GM06990 (cell line): ENCODE data around the gene TUBB4B.

ENCODE experiments used
- DNase-seq: peaks from one replicate; pipeline ENCODE4 v3.0.0-alpha.2; 2011; ENCODE audit not compliant: insufficient read length; ENCODE audit errors: extremely low read depth
- H3K27me3 ChIP-seq: replicated peaks from 2 replicates; pipeline ENCODE4 v1.6.0; 2011; ENCODE audit warnings: low read length; ENCODE audit not compliant: control insufficient read depth, insufficient read depth
- H3K36me3 ChIP-seq: 2 replicates; pipeline ENCODE4 v1.5.1; 2011; ENCODE audit warnings: low read length; ENCODE audit not compliant: control insufficient read depth, insufficient read depth
- H3K4me3 ChIP-seq: replicated peaks from 2 replicates; pipeline ENCODE4 v1.5.1; 2011; ENCODE audit warnings: low read depth, mild to moderate bottlenecking, control low read depth, low read length
- TF ChIP-seq, protein P1 (sequence below): IDR thresholded peaks from 2 replicates; pipeline ENCODE4 v1.5.1; 2011; ENCODE audit warnings: low read length, control low read depth, mild to moderate bottlenecking, inconsistent platforms; ENCODE audit not compliant: insufficient read depth, poor library complexity, severe bottlenecking

Gene TUBB4B

GRCh38 chr9:137267933-137268355, 26.9 kb downstream of the TUBB4B start:
- TF ChIP-seq, protein P1, sequence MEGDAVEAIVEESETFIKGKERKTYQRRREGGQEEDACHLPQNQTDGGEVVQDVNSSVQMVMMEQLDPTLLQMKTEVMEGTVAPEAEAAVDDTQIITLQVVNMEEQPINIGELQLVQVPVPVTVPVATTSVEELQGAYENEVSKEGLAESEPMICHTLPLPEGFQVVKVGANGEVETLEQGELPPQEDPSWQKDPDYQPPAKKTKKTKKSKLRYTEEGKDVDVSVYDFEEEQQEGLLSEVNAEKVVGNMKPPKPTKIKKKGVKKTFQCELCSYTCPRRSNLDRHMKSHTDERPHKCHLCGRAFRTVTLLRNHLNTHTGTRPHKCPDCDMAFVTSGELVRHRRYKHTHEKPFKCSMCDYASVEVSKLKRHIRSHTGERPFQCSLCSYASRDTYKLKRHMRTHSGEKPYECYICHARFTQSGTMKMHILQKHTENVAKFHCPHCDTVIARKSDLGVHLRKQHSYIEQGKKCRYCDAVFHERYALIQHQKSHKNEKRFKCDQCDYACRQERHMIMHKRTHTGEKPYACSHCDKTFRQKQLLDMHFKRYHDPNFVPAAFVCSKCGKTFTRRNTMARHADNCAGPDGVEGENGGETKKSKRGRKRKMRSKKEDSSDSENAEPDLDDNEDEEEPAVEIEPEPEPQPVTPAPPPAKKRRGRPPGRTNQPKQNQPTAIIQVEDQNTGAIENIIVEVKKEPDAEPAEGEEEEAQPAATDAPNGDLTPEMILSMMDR = no peak
- Histone ChIP-seq H3K4me3 (peak overlapping the region; percentile 38), H3K27me3 (no peaks in the 10 kb centered on the region), H3K36me3 (peaks cover 32% of the 10 kb centered on the region)
- peak; percentile 56 for DNase-seq

- DNase-seq = no peak
- Histone ChIP-seq H3K27me3 (no peaks in the 10 kb centered on the region), H3K36me3 (peaks cover 34% of the 10 kb centered on the region), H3K4me3 (peak overlapping the region; percentile 48)
- TF ChIP-seq, protein P1 = no peak
These were observed 27.6 kb downstream of the TUBB4B start for GRCh38 chr9:137268538-137269201.

- Histone ChIP-seq H3K4me3 (peak overlapping the region; percentile 48), H3K27me3 (no peaks in the 10 kb centered on the region), H3K36me3 (peaks cover 34% of the 10 kb centered on the region)
- DNase-seq = peak; percentile 37
- TF ChIP-seq, protein P1 = no peak
These were observed 28.2 kb downstream of the TUBB4B start for GRCh38 chr9:137269231-137269772.

DNA sequence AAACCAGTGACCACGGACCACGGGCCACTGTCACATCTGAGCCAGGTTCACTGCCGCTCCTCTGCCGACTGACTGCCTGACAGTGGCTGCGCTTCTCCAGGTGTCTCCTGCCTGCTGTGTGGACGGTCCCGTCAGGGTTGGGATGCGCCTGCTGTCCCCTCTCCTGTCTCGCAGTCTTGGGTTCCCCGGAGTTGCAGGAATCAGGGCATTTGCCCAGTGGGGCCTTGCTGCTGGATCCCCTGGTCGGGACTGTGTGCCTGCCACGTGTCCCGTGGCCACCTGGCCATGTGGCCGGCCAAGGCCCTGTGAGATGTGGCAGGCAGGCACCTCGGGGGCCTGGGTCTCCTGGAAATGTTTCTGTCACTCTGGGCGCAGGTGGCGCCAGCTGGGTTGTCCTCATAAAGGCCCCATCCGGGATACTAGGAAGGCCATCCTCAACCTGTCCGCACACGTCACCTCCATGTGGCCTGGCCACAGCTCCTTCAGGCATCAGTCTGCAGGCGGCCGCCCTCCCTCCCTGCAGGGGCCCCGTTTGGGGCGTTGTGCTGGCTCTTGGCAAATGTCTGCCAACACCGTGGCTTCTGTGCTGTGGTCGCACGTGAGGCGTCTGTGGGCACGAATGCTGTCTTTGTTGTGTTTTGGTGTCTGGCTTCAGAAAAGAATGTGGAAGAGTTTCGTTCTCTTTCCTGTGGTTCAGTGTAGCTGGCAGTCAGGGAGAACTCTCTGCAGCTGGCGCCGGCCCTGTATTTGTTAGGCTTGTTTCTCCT, 30.0 kb downstream of the TUBB4B start:
- H3K4me3 ChIP-seq = no peak overlapping the region
- no peaks in the 10 kb centered on the region for H3K27me3 ChIP-seq
- TF ChIP-seq, protein P1 = no peak
- DNase-seq = no peak
- H3K36me3 ChIP-seq = peaks cover 27% of the 10 kb centered on the region

GRCh38 chr9:137271696-137272076, 30.6 kb downstream of the TUBB4B start:
- Histone ChIP-seq H3K4me3 (no peak overlapping the region), H3K27me3 (no peaks in the 10 kb centered on the region), H3K36me3 (peaks cover 24% of the 10 kb centered on the region)
- TF ChIP-seq, protein P1 = no peak
- no peak for DNase-seq
